ENCODE data around the gene USE1.

- TF ChIP-seq CTCF (conservative IDR thresholded peaks at IDR 0.05; ENCODE audit: low read length) (no peak), EZH2phosphoT487 (IDR thresholded peaks at IDR 0.05; ENCODE audit: borderline replicate concordance) (no peak)
These were observed 39.5 kb downstream of the USE1 start for GRCh38 chr19:17254636-17255035.
